ENCODE data around the gene IP6K2. TPM values are rescaled to one million over a fixed set of nuclear protein-coding genes. Genes with fewer than 3 reads are reported as not detected.

IP6K2 gene
- total RNA-seq, 3 donors from 2014 or later: 99.3 to 199 (median 137) TPM

DNA sequence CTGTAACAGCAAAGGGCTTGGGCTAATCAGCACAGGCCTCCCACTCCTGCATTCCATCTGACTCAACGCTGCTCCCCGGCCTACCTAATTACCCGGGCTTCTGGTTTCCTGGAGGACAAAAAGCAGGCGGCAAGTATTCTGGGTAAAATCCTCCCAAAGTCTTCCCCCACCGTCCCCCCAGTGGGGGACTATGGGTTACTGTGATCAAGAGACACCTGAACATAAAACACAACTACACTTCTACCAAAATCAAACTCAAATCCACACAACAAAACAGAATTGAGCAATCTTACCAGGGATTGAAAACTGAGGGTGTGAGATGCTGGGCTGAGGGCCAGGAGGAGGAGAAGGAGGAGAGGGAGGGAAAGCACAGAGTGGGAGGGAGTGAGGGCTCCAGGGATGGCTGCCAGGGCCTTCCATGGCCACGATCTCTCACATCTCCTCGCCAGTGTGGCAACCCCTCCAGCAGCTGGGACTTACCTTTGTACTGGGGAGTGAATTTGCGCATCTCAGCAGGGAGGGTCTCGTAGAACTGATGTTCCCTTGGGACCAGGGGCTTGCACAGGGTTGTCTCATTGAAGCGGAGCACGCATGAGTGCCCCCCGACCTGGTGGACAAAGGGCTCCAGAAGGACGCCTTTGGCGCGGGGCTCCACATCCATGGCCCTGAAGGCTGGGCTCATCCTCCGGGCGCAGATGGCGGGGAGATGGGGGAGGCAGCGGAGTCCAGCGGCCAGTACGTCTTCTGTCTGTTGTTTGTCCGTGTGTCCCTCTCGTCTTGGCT lies 22.2 kb downstream of the IP6K2 start:
- intact Hi-C loops (cut with DNase I, micrococcal nuclease): no loop called here
- Histone ChIP-seq H3K4me1 (ENCODE audit: low read depth) (peaks cover 8% of the 10 kb centered on the region), H3K4me3 (no peak overlapping the region), H3K36me3 (ENCODE audit: low read depth) (peaks cover 19% of the 10 kb centered on the region), H3K9me3 (no peaks in the 10 kb centered on the region)
- TF ChIP-seq CTCF (IDR thresholded peaks at IDR 0.05): no peak
- ATAC-seq: peak; percentile 60
- DNase-seq: peak; percentile 45 to 62 (median 53)

- TF ChIP-seq CTCF (IDR thresholded peaks at IDR 0.05): no peak
- Histone ChIP-seq H3K4me3 (no peak overlapping the region), H3K9me3 (no peaks in the 10 kb centered on the region), H3K4me1 (ENCODE audit: low read depth) (peaks cover 5% of the 10 kb centered on the region), H3K36me3 (ENCODE audit: low read depth) (peaks cover 25% of the 10 kb centered on the region)
- intact Hi-C loops (cut with DNase I, micrococcal nuclease): no loop called here
- ATAC-seq: no peak
- DNase-seq: no peak
These were observed 23.2 kb downstream of the IP6K2 start for GRCh38 chr3:48693826-48694225.

GRCh38 chr3:48692551-48692950 lies 24.5 kb downstream of the IP6K2 start:
- H3K9me3 ChIP-seq: no peaks in the 10 kb centered on the region
- ATAC-seq (no peak), DNase-seq (no peak)
- H3K4me3 ChIP-seq: no peak overlapping the region
- peaks cover 5% of the 10 kb centered on the region for H3K4me1 ChIP-seq (ENCODE audit: low read depth)
- no peak for TF ChIP-seq CTCF (IDR thresholded peaks at IDR 0.05)
- H3K36me3 ChIP-seq (ENCODE audit: low read depth): peaks cover 26% of the 10 kb centered on the region
- intact Hi-C loops (cut with DNase I, micrococcal nuclease): no loop called here

DNA sequence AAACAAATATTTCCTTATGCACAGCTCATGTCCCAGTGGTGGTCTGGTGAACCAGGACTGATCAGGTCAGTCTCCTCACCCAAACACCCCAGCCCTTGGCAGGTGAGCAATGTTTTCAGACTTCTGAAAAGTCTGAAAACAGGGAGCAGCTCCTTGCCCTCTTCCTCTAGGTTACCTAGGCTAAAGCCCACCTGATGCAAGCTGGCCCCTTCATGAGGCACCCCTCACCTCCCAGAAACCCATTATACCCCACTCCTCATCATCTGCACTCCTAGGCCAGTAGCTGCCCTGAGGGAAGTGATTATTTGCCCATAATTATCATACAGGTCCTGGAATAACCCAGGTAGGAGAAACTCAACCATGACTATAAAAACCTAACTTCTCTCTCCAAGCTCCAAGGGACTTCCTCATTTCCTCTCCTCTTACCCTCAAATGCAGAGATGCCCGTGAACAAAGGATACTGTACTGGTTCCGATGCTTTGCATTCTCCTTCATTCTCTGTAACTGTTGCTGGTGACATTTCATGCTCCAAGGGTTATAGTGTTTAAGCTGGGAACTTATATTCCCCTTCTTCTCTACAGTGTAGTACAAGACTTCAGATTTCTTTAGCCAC lies 26.1 kb downstream of the IP6K2 start:
- ATAC-seq (no peak), DNase-seq (no peak)
- no peak for TF ChIP-seq CTCF (IDR thresholded peaks at IDR 0.05)
- no peak overlapping the region for H3K4me3 ChIP-seq
- H3K4me1 ChIP-seq (ENCODE audit: low read depth): peaks cover 10% of the 10 kb centered on the region
- no peaks in the 10 kb centered on the region for H3K9me3 ChIP-seq
- intact Hi-C loops (cut with DNase I, micrococcal nuclease): no loop called here
- H3K36me3 ChIP-seq (ENCODE audit: low read depth): peaks cover 26% of the 10 kb centered on the region

DNA sequence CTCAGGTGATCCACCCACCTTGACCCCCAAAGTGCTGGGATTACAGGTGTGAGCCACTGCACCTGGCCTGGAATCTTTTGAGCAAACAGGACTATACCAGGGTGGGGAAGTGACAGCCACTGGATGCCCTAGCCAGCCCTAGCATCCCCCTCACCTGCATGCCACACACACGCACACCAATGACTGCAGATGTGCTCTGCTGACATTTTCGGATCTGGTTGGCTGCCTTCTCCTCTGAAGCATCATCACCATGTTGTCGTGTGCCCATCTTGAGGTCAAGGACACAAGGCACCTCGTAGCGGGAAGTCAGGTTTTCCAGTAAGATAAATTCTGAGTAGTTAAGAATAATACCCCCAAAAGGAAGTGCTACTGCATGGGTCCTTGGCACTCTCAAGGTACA lies 27.6 kb downstream of the IP6K2 start:
- TF ChIP-seq CTCF (IDR thresholded peaks at IDR 0.05): no peak
- intact Hi-C loops (cut with DNase I, micrococcal nuclease): no loop called here

More for the DNA sequence above, 27.6 kb downstream of the IP6K2 start:
- ATAC-seq: no peak
- H3K4me1 ChIP-seq (ENCODE audit: low read depth): peaks cover 10% of the 10 kb centered on the region
- H3K9me3 ChIP-seq: no peaks in the 10 kb centered on the region
- DNase-seq: no peak
- peaks cover 19% of the 10 kb centered on the region for H3K36me3 ChIP-seq (ENCODE audit: low read depth)
- H3K4me3 ChIP-seq: no peak overlapping the region

Data from mucosa of descending colon (tissue), 3 donors.